ENCODE measurements around the gene PKD2.
A peak's percentile ranks its signal among the peaks of the same experiment; 100 is the strongest.

The PKD2 gene

GRCh38 chr4:88007304-88008121 lies at the start of gene PKD2:
TSS of gene PKD2 (plus strand) at chr4:88007635. CDS start at chr4:88007734, 99 bp downstream.
- peak; percentile 75 for DNase-seq

- DNase-seq, result no peak
These were observed 45.4 kb upstream of the PKD2 start for GRCh38 chr4:87961993-87962392.

GRCh38 chr4:87962398-87963146 lies 44.9 kb upstream of the PKD2 start:
- no peak for DNase-seq

- no peak for DNase-seq
These were observed 41.9 kb upstream of the PKD2 start for GRCh38 chr4:87965501-87965975.

- no peak for DNase-seq
These were observed 41.3 kb upstream of the PKD2 start for GRCh38 chr4:87966095-87966496.

- DNase-seq, result no peak
These were observed 40.2 kb upstream of the PKD2 start for GRCh38 chr4:87967193-87967592.

- no peak for DNase-seq
These were observed 37.3 kb upstream of the PKD2 start for GRCh38 chr4:87970121-87970520.

- no peak for DNase-seq
These were observed 35.6 kb upstream of the PKD2 start for GRCh38 chr4:87971866-87972265.

GRCh38 chr4:87973283-87974169 lies 33.9 kb upstream of the PKD2 start:
- DNase-seq, result peak; percentile 66

- no peak for DNase-seq
These were observed 32.5 kb upstream of the PKD2 start for GRCh38 chr4:87974856-87975462.

GRCh38 chr4:87975466-87975865 lies 32.0 kb upstream of the PKD2 start, which contains the start of gene SPP1:
TSS of gene SPP1 (plus strand) at chr4:87975714. CDS start at chr4:87976896, 1,182 bp downstream.
- peak; percentile 78 for DNase-seq

- no peak for DNase-seq
These were observed 29.7 kb upstream of the PKD2 start for GRCh38 chr4:87977521-87978278.

- peak; percentile 86 for DNase-seq
These were observed 28.8 kb upstream of the PKD2 start for GRCh38 chr4:87978681-87979080.

GRCh38 chr4:87979810-87980209 lies 27.6 kb upstream of the PKD2 start:
- no peak for DNase-seq

- DNase-seq, result no peak
These were observed 25.9 kb upstream of the PKD2 start for GRCh38 chr4:87981486-87981885.

- DNase-seq, result peak; percentile 53
These were observed 25.4 kb upstream of the PKD2 start for GRCh38 chr4:87982036-87982435.

GRCh38 chr4:87982446-87983010 lies 24.9 kb upstream of the PKD2 start:
- no peak for DNase-seq

GRCh38 chr4:87983996-87984395 lies 23.4 kb upstream of the PKD2 start:
- no peak for DNase-seq

- peak; percentile 74 for DNase-seq
These were observed 22.1 kb upstream of the PKD2 start for GRCh38 chr4:87985097-87985886.

- DNase-seq, result no peak
These were observed 21.6 kb upstream of the PKD2 start for GRCh38 chr4:87985887-87986200.

GRCh38 chr4:87986508-87986907 lies 20.9 kb upstream of the PKD2 start:
- DNase-seq, result no peak
